HL-60 (cell line): ENCODE data around the gene PRKCE.

Experiments
- GABPA ChIP-seq: IDR thresholded peaks from 2 replicates; pipeline ENCODE4 v1.6.1; 2012; ENCODE audit warnings: low read depth
- POLR2AphosphoS5 ChIP-seq: IDR thresholded peaks from 2 replicates; pipeline ENCODE4 v1.6.1; 2012; ENCODE audit warnings: low read depth
- SPI1 ChIP-seq: IDR thresholded peaks from 2 replicates; pipeline ENCODE4 v1.6.1; 2012; ENCODE audit warnings: low read depth, mild to moderate bottlenecking, borderline replicate concordance
- TF ChIP-seq, protein P1 (sequence below): IDR thresholded peaks from 2 replicates; pipeline ENCODE4 v1.6.1; 2012; ENCODE audit warnings: low read depth; ENCODE audit not compliant: insufficient replicate concordance
- TF ChIP-seq, protein P2 (sequence below): IDR thresholded peaks from one replicate; pipeline ENCODE4 v1.5.1; 2011; ENCODE audit warnings: low read length, control low read depth, inconsistent platforms; ENCODE audit not compliant: insufficient read depth

DNA sequence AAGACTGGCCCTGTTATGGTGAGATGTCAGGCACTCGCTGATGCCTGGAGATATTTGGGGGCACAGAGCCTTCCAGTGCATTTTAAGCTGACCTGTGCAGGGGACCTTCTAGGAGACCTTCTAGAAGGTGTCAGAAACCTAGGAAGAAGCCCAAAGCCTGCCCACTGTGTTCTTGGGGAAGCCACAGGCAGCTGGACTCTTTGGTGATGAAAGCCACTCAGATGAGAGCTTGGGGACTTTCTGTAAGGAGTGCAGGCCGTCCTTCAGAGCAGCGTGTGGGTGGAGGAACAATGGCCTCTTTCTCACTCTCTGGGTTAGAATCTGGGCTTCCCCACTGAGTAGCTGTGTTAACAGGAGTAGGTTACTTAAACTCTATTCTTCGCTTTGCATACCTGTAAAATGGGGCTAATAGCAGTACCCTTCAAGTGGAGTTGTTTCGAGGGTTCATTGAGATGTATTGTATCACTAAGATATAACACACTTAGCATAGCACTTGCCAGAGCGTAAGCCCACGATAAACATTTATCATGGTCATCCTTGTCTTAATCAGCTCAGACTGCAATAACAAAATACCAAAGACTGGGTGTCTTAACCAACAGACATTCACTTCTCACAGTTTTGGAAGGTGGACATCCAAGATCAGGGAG lies 323.4 kb downstream of the PRKCE start:
- TF ChIP-seq, protein P1, sequence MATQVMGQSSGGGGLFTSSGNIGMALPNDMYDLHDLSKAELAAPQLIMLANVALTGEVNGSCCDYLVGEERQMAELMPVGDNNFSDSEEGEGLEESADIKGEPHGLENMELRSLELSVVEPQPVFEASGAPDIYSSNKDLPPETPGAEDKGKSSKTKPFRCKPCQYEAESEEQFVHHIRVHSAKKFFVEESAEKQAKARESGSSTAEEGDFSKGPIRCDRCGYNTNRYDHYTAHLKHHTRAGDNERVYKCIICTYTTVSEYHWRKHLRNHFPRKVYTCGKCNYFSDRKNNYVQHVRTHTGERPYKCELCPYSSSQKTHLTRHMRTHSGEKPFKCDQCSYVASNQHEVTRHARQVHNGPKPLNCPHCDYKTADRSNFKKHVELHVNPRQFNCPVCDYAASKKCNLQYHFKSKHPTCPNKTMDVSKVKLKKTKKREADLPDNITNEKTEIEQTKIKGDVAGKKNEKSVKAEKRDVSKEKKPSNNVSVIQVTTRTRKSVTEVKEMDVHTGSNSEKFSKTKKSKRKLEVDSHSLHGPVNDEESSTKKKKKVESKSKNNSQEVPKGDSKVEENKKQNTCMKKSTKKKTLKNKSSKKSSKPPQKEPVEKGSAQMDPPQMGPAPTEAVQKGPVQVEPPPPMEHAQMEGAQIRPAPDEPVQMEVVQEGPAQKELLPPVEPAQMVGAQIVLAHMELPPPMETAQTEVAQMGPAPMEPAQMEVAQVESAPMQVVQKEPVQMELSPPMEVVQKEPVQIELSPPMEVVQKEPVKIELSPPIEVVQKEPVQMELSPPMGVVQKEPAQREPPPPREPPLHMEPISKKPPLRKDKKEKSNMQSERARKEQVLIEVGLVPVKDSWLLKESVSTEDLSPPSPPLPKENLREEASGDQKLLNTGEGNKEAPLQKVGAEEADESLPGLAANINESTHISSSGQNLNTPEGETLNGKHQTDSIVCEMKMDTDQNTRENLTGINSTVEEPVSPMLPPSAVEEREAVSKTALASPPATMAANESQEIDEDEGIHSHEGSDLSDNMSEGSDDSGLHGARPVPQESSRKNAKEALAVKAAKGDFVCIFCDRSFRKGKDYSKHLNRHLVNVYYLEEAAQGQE = no peak
- TF ChIP-seq, protein P2, sequence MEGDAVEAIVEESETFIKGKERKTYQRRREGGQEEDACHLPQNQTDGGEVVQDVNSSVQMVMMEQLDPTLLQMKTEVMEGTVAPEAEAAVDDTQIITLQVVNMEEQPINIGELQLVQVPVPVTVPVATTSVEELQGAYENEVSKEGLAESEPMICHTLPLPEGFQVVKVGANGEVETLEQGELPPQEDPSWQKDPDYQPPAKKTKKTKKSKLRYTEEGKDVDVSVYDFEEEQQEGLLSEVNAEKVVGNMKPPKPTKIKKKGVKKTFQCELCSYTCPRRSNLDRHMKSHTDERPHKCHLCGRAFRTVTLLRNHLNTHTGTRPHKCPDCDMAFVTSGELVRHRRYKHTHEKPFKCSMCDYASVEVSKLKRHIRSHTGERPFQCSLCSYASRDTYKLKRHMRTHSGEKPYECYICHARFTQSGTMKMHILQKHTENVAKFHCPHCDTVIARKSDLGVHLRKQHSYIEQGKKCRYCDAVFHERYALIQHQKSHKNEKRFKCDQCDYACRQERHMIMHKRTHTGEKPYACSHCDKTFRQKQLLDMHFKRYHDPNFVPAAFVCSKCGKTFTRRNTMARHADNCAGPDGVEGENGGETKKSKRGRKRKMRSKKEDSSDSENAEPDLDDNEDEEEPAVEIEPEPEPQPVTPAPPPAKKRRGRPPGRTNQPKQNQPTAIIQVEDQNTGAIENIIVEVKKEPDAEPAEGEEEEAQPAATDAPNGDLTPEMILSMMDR = no peak
- no peak for TF ChIP-seq SPI1
- no peak for TF ChIP-seq POLR2AphosphoS5
- no peak for TF ChIP-seq GABPA
